B cell (primary cell): ENCODE results near the gene ZNF692. TPM values are rescaled to one million over a fixed set of nuclear protein-coding genes. Genes with fewer than 3 reads are reported as not detected.

Source experiments
- ATAC-seq: fragments of 200-7000 bp; cut with Tn5 transposase; one replicate; pipeline ENCODE4 v1.10.0; 2021; ENCODE audit warnings: low read depth, mild to moderate bottlenecking, moderate number of reproducible peaks, moderate library complexity
- CTCF ChIA-PET: fragments of 350-600 bp; sonication (Branson Sonifier 250); formaldehyde crosslinking; loops from one replicate; lab custom pipeline; 2021; ENCODE audit warnings: antibody characterized with exemption, inconsistent platforms; lab: Charles Lee
- POLR2A ChIA-PET: fragments of 350-600 bp; sonication (Branson Sonifier 250); formaldehyde crosslinking; loops from one replicate; lab custom pipeline; 2021; ENCODE audit warnings: antibody characterized with exemption; lab: Charles Lee
- DNase-seq: peaks from one replicate; pipeline ENCODE4 v3.0.0; 2013
- H2AFZ ChIP-seq: 2 replicates; pipeline ENCODE4 v1.6.1; 2012; ENCODE audit warnings: mild to moderate bottlenecking, low read depth, low read length; ENCODE audit not compliant: insufficient read depth, poor library complexity, severe bottlenecking
- H3K27ac ChIP-seq, 2 donors: 1 replicate in 1 of 2; 2 replicates in 1 of 2; pipeline ENCODE4 v1.5.1; 2012 to 2013; ENCODE audit warnings: low read length in 2 of 2, mild to moderate bottlenecking in 2 of 2, moderate library complexity in 1 of 2
- H3K27me3 ChIP-seq, 4 experiments: fragments of 200-600 bp in 1 of 4; sonication (generic) in 1 of 4; replicated peaks in 1 of 4; 1 replicate in 2 of 4; 2 replicates in 2 of 4; pipeline versions ENCODE4 v1.6.1 to v1.7.0; 2013 to 2016; ENCODE audit warnings: low read length in 3 of 4, mild to moderate bottlenecking in 2 of 4, mixed read lengths in 1 of 4, moderate library complexity in 1 of 4; ENCODE audit not compliant: insufficient read depth in 4 of 4, control insufficient read depth in 3 of 4; ENCODE audit errors: control extremely low read depth in 1 of 4
- H3K36me3 ChIP-seq, 2 experiments: replicated peaks in 1 of 2; 1 replicate in 1 of 2; 2 replicates in 1 of 2; pipeline versions ENCODE4 v1.6.1 to v1.7.1; 2013; ENCODE audit warnings: low read length in 1 of 2; ENCODE audit not compliant: insufficient read depth in 2 of 2, control insufficient read depth in 1 of 2; ENCODE audit errors: control extremely low read depth in 1 of 2, extremely low read depth in 1 of 2
- H3K4me1 ChIP-seq, 2 donors: fragments of 200-600 bp in 1 of 2; sonication (generic) in 1 of 2; 1 replicate in 1 of 2; 2 replicates in 1 of 2; pipeline versions ENCODE4 v1.5.1 to v1.6.1; 2013 to 2017; ENCODE audit warnings: low read length in 2 of 2; ENCODE audit not compliant: control insufficient read depth in 2 of 2, insufficient read depth in 2 of 2
- H3K4me2 ChIP-seq: replicated peaks from 2 replicates; pipeline ENCODE3; 2012; ENCODE audit warnings: mild to moderate bottlenecking, low read depth, low read length; ENCODE audit not compliant: poor library complexity, severe bottlenecking
- H3K4me3 ChIP-seq, 5 experiments: fragments of 200-600 bp in 1 of 5; sonication (generic) in 1 of 5; 1 replicate in 3 of 5; 2 replicates in 2 of 5; pipeline versions ENCODE4 v1.5.1 to v1.7.0; 2011 to 2016; ENCODE audit warnings: low read length in 4 of 5, mild to moderate bottlenecking in 4 of 5, low read depth in 2 of 5, control low read depth in 1 of 5, moderate library complexity in 1 of 5; ENCODE audit not compliant: insufficient read depth in 1 of 5; ENCODE audit errors: control extremely low read depth in 1 of 5, extremely low read depth in 1 of 5
- H3K79me2 ChIP-seq: fragments of 200-600 bp; sonication (generic); one replicate; pipeline ENCODE4 v1.6.0; 2016; ENCODE audit warnings: low read length; ENCODE audit not compliant: control insufficient read depth, insufficient read depth
- H3K9ac ChIP-seq: fragments of 200-600 bp; sonication (generic); 2 replicates; pipeline ENCODE4 v1.6.1; 2017; ENCODE audit warnings: mild to moderate bottlenecking, low read length, moderate library complexity
- H3K9me3 ChIP-seq, 3 donors: one replicate each; pipeline versions ENCODE4 v1.6.1 to v1.7.1; 2013; ENCODE audit warnings: low read length in 2 of 3; ENCODE audit not compliant: control insufficient read depth in 2 of 3, insufficient read depth in 1 of 3; ENCODE audit errors: control extremely low read depth in 1 of 3
- H4K20me1 ChIP-seq: 2 replicates; pipeline ENCODE4 v1.6.0; 2012; ENCODE audit warnings: mild to moderate bottlenecking, low read length; ENCODE audit not compliant: insufficient read depth, control insufficient read depth, poor library complexity, severe bottlenecking
- H3K27ac Mint-ChIP-seq: one replicate; pipeline ENCODE4 v1.8.0; 2021; ENCODE audit warnings: mixed read lengths
- H3K27me3 Mint-ChIP-seq: one replicate; pipeline ENCODE4 v1.8.0; 2021; ENCODE audit warnings: mixed read lengths
- H3K4me1 Mint-ChIP-seq: one replicate; pipeline ENCODE4 v1.8.0; 2021; ENCODE audit warnings: mixed read lengths
- H3K4me3 Mint-ChIP-seq: one replicate; pipeline ENCODE4 v1.8.0; 2021; ENCODE audit warnings: mixed read lengths
- H3K9me3 Mint-ChIP-seq: one replicate; pipeline ENCODE4 v1.8.0; 2022; ENCODE audit warnings: mixed read lengths; ENCODE audit not compliant: insufficient read depth
- EZH2 ChIP-seq: IDR thresholded peaks from 2 replicates; pipeline ENCODE4 v1.6.1; 2012; ENCODE audit warnings: borderline replicate concordance, low read depth, mild to moderate bottlenecking, moderate library complexity, low read length; ENCODE audit not compliant: insufficient read depth, poor library complexity, severe bottlenecking
- WGBS: methylation state at CpG from one replicate; pipeline ENCODE4 v1.1.5; 2013; ENCODE audit warnings: missing lambda C conversion rate; ENCODE audit not compliant: insufficient coverage; 5-methylcytosine and 5-hydroxymethylcytosine counted together
- intact Hi-C: fragments of 100-400 bp; cut with micrococcal nuclease; formaldehyde crosslinking; loops from one replicate; pipeline ENCODE4 v1.10.0; 2022
- polyA plus RNA-seq: library from polyadenylated mRNA; depleted of rRNA; stranded (reverse); fragments of >200 nt; gene quantifications from 2 replicates; pipeline ENCODE4 v1.2.3, GENCODE V29; 2012
- total RNA-seq, 2 donors: library from RNA; stranded (reverse); fragments of 120-200 nt in 1 of 2; gene quantifications; 1 replicate in 1 of 2; 2 replicates in 1 of 2; pipeline versions ENCODE4 v1.2.3 to v1.2.4, GENCODE V29; 2013 to 2022
- TF ChIP-seq, protein P1 (sequence below): fragments of 200-600 bp; IDR thresholded peaks from one replicate; pipeline ENCODE4 v1.8.0; 2022; ENCODE audit warnings: antibody characterized with exemption, mild to moderate bottlenecking

ZNF692 gene
- total and polyA plus RNA-seq, 2 donors (not counting 1 experiment from before 2014, with no cell fraction given), result 56.9 to 157 TPM

- Histone ChIP-seq H3K9me3 (peaks cover 0 to 7% (median under 1%) of the 10 kb centered on the region in 3 donors), H3K4me2 (peak overlapping the region; percentile 30), H3K4me1 (peaks cover 25 to 28% of the 10 kb centered on the region in 2 donors), H2AFZ (no peak overlapping the region), H3K4me3 (no peak overlapping the region), H3K79me2 (peaks cover 16% of the 10 kb centered on the region), H3K36me3 (peaks cover 2 to 47% of the 10 kb centered on the region in 2 experiments), H3K27ac (no peak overlapping the region), H4K20me1 (no peaks in the 10 kb centered on the region), H3K9ac (no peak overlapping the region), H3K27me3 (no peaks in the 10 kb centered on the region)
- no peaks in the 10 kb centered on the region for H3K9me3 Mint-ChIP-seq
- H3K27me3 Mint-ChIP-seq, result no peaks in the 10 kb centered on the region
- peaks cover 25% of the 10 kb centered on the region for H3K4me1 Mint-ChIP-seq
- ATAC-seq (no peak), DNase-seq (peak; percentile 6)
- TF ChIP-seq EZH2, result no peak
- TF ChIP-seq, protein P1, sequence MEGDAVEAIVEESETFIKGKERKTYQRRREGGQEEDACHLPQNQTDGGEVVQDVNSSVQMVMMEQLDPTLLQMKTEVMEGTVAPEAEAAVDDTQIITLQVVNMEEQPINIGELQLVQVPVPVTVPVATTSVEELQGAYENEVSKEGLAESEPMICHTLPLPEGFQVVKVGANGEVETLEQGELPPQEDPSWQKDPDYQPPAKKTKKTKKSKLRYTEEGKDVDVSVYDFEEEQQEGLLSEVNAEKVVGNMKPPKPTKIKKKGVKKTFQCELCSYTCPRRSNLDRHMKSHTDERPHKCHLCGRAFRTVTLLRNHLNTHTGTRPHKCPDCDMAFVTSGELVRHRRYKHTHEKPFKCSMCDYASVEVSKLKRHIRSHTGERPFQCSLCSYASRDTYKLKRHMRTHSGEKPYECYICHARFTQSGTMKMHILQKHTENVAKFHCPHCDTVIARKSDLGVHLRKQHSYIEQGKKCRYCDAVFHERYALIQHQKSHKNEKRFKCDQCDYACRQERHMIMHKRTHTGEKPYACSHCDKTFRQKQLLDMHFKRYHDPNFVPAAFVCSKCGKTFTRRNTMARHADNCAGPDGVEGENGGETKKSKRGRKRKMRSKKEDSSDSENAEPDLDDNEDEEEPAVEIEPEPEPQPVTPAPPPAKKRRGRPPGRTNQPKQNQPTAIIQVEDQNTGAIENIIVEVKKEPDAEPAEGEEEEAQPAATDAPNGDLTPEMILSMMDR, result no peak
- H3K27ac Mint-ChIP-seq, result no peak overlapping the region
- intact Hi-C loops, result no loop called here
- no peak overlapping the region for H3K4me3 Mint-ChIP-seq
- POLR2A ChIA-PET, result no interaction called here
- CTCF ChIA-PET, result interaction anchor here (0.6 to 7.6 kb wide), 3 partner anchors 114 to 188 kb away, joined by 3 to 274 read pairs (median 7); partner anchors contain the start of gene OR14I1
- 87% methylated on average over 8 of the region's 12 CpGs for WGBS
Observed at GRCh38 chr1:248810727-248811513, 48.0 kb downstream of the ZNF692 start.
